GM12878 (cell line): ENCODE results near the gene RECQL5.

ENCODE experiments used
- JUND ChIP-seq: IDR thresholded peaks from 2 replicates; pipeline ENCODE4 v1.6.1; 2012; ENCODE audit warnings: low read depth, mild to moderate bottlenecking, low read length, improper control_type of control experiment, moderate library complexity
- MXI1 ChIP-seq: fragments of 150-350 bp; IDR thresholded peaks from 2 replicates; pipeline ENCODE4 v1.6.1; 2011; ENCODE audit warnings: low read depth, mild to moderate bottlenecking, inconsistent platforms, low read length, improper control_type of control experiment
- NRF1 ChIP-seq: conservative IDR thresholded peaks from 2 replicates; pipeline ENCODE4 v1.6.1; 2011; ENCODE audit warnings: mild to moderate bottlenecking, low read depth, low read length, improper control_type of control experiment
- POLR2AphosphoS5 ChIP-seq: IDR thresholded peaks from 2 replicates; pipeline ENCODE4 v1.6.1; 2011; ENCODE audit warnings: mild to moderate bottlenecking, low read length, inconsistent platforms
- TCF7 ChIP-seq: IDR thresholded peaks from 2 replicates; pipeline ENCODE4 v1.6.1; 2014; ENCODE audit warnings: antibody characterized with exemption, borderline replicate concordance
- ZZZ3 ChIP-seq: IDR thresholded peaks from 2 replicates; pipeline ENCODE4 v1.6.1; 2011; ENCODE audit warnings: low read depth; ENCODE audit not compliant: control insufficient read depth, insufficient read length
- TF ChIP-seq, protein P1 (sequence below): fragments of 450-650 bp; IDR thresholded peaks from 2 replicates; pipeline ENCODE4 v1.6.1; 2017; ENCODE audit warnings: mild to moderate bottlenecking
- TF ChIP-seq, protein P2 (sequence below), 3 experiments: IDR thresholded peaks in 2 of 3; conservative IDR thresholded peaks in 1 of 3; 2 replicates each; pipeline ENCODE4 v1.5.1; 2011; ENCODE audit warnings: low read depth in 3 of 3, low read length in 3 of 3, mild to moderate bottlenecking in 3 of 3, control low read depth in 2 of 3, moderate library complexity in 2 of 3, inconsistent platforms in 1 of 3, mixed read lengths in 1 of 3; ENCODE audit not compliant: control insufficient read depth in 2 of 3, insufficient read depth in 1 of 3; ENCODE audit errors: extremely low read depth in 1 of 3

DNA sequence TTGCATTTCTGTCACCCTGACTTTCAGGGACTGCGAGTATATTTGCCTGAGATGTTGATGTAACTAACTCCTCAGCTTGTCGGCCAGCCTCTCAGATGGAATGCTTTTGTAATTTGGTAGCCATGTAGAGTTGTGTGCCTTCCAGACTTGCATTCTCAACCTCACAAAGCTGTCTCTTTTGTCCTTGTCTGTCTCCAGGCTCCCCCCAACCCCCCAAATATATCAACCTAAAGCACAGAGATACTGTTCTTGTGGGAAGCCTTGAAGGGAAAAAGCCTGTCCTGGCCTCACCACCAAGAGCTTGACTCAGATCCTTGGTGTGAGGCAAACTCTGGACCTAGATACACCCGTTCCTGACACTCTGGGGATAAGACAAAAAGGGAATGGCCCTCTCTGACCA, 18.5 kb upstream of the RECQL5 start:
- TF ChIP-seq, protein P1, sequence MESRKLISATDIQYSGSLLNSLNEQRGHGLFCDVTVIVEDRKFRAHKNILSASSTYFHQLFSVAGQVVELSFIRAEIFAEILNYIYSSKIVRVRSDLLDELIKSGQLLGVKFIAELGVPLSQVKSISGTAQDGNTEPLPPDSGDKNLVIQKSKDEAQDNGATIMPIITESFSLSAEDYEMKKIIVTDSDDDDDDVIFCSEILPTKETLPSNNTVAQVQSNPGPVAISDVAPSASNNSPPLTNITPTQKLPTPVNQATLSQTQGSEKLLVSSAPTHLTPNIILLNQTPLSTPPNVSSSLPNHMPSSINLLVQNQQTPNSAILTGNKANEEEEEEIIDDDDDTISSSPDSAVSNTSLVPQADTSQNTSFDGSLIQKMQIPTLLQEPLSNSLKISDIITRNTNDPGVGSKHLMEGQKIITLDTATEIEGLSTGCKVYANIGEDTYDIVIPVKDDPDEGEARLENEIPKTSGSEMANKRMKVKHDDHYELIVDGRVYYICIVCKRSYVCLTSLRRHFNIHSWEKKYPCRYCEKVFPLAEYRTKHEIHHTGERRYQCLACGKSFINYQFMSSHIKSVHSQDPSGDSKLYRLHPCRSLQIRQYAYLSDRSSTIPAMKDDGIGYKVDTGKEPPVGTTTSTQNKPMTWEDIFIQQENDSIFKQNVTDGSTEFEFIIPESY = no peak
- TF ChIP-seq, protein P2, sequence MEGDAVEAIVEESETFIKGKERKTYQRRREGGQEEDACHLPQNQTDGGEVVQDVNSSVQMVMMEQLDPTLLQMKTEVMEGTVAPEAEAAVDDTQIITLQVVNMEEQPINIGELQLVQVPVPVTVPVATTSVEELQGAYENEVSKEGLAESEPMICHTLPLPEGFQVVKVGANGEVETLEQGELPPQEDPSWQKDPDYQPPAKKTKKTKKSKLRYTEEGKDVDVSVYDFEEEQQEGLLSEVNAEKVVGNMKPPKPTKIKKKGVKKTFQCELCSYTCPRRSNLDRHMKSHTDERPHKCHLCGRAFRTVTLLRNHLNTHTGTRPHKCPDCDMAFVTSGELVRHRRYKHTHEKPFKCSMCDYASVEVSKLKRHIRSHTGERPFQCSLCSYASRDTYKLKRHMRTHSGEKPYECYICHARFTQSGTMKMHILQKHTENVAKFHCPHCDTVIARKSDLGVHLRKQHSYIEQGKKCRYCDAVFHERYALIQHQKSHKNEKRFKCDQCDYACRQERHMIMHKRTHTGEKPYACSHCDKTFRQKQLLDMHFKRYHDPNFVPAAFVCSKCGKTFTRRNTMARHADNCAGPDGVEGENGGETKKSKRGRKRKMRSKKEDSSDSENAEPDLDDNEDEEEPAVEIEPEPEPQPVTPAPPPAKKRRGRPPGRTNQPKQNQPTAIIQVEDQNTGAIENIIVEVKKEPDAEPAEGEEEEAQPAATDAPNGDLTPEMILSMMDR (IDR thresholded peaks at IDR 0.05 in 2 of 3, conservative IDR thresholded peaks at IDR 0.05 in 1 of 3; ENCODE audit: control insufficient read depth in 2 of 3, extremely low read depth in 1 of 3, insufficient read depth in 1 of 3, low read depth in 3 of 3, low read length in 3 of 3) = no peak
- TF ChIP-seq TCF7 (no peak), ZZZ3 (no peak), JUND (no peak), MXI1 (no peak), POLR2AphosphoS5 (no peak), NRF1 (no peak)
